HG02798 (cell line): Measurements from ENCODE around the gene FGF11.

Experiments
- ATAC-seq: cut with Tn5 transposase; IDR thresholded peaks from one replicate; pipeline ENCODE4 v1.9.1; 2021; ENCODE audit warnings: mild to moderate bottlenecking; ENCODE audit not compliant: unreplicated experiment, poor library complexity

FGF11 gene

GRCh38 chr17:7439462-7440112, at the start of gene FGF11:
Gene FGF11, plus strand, starts transcription at chr17:7439512. Its CDS starts 109 bp downstream, at chr17:7439621.
- ATAC-seq, result no peak

- no peak for ATAC-seq
These were observed 49.1 kb upstream of the FGF11 start for GRCh38 chr17:7389924-7390910.

GRCh38 chr17:7391307-7391706, 48.0 kb upstream of the FGF11 start:
- ATAC-seq, result no peak

GRCh38 chr17:7392696-7393612, 46.4 kb upstream of the FGF11 start:
- ATAC-seq, result no peak

GRCh38 chr17:7393613-7394451, 45.5 kb upstream of the FGF11 start:
- ATAC-seq, result peak; percentile 50

GRCh38 chr17:7394452-7395191, 44.7 kb upstream of the FGF11 start, which contains the start of gene PLSCR3:
Gene PLSCR3, minus strand, starts transcription at chr17:7394525. Its CDS starts 415 bp downstream, at chr17:7394110.
- ATAC-seq, result peak; percentile 81

GRCh38 chr17:7396147-7396546, 43.2 kb upstream of the FGF11 start:
- no peak for ATAC-seq

GRCh38 chr17:7398612-7399011, 40.7 kb upstream of the FGF11 start:
- ATAC-seq, result no peak

- ATAC-seq, result no peak
These were observed 36.1 kb upstream of the FGF11 start for GRCh38 chr17:7403043-7403726.

- no peak for ATAC-seq
These were observed 35.7 kb upstream of the FGF11 start for GRCh38 chr17:7403727-7403976.

- peak; percentile 95 for ATAC-seq
These were observed 35.2 kb upstream of the FGF11 start, which contains the start of gene TMEM256 for GRCh38 chr17:7403977-7404736. Gene TMEM256, minus strand, starts transcription at chr17:7404097. Its CDS starts 13 bp downstream, at chr17:7404084.

GRCh38 chr17:7404737-7405349, 34.5 kb upstream of the FGF11 start:
- peak; percentile 13 for ATAC-seq

GRCh38 chr17:7405350-7406234, 33.7 kb upstream of the FGF11 start:
- ATAC-seq, result no peak

GRCh38 chr17:7406235-7406825, 33.0 kb upstream of the FGF11 start:
- no peak for ATAC-seq

- ATAC-seq, result no peak
These were observed 32.2 kb upstream of the FGF11 start for GRCh38 chr17:7407082-7407481.
